ENCODE results near the gene PRTN3.

Gene PRTN3

DNA sequence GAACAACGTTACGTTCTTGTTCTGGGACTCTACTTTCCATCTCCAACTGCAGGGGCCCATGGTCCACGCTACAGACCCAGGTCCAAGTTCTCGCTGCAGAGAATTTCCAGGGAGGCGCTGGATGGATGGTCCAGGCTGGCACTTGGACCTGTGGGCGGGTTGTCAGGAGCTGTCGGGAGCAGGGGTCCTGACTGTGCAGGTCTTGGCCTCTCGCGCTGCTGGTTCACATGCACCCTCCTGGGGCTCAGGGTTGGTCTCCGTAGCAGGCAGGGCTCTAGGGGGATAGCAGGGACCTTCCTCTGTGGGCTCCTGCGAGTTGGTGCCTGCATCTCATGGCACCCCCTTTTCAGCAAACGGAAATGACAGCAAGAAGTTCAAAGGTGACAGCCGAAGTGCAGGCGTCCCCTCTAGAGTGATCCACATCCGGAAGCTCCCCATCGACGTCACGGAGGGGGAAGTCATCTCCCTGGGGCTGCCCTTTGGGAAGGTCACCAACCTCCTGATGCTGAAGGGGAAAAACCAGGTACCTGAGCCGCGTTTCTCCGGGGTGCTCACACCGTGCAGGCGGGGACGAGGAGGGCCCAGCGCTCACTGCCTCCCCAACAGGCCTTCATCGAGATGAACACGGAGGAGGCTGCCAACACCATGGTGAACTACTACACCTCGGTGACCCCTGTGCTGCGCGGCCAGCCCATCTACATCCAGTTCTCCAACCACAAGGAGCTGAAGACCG, 36.9 kb upstream of the PRTN3 start:
- DNase-seq: no peak

DNA sequence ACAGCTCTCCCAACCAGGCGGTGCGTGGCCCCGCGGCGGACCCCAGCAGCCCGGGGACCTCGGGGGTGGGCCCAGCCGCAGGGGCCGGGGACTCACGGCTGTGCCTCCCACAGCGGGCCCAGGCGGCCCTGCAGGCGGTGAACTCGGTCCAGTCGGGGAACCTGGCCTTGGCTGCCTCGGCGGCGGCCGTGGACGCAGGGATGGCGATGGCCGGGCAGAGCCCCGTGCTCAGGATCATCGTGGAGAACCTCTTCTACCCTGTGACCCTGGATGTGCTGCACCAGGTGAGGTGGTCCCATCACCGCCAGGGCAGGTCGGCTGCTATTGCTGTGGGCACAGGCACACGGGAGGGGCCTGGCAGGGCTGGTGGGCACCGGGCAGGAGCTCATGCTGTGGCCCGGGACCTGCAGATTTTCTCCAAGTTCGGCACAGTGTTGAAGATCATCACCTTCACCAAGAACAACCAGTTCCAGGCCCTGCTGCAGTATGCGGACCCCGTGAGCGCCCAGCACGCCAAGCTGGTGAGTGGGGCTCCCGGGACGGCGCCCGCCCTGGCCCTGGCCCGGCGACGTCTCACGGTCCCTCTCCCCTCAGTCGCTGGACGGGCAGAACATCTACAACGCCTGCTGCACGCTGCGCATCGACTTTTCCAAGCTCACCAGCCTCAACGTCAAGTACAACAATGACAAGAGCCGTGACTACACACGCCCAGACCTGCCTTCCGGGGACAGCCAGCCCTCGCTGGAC, 36.2 kb upstream of the PRTN3 start:
- no peak for DNase-seq

DNA sequence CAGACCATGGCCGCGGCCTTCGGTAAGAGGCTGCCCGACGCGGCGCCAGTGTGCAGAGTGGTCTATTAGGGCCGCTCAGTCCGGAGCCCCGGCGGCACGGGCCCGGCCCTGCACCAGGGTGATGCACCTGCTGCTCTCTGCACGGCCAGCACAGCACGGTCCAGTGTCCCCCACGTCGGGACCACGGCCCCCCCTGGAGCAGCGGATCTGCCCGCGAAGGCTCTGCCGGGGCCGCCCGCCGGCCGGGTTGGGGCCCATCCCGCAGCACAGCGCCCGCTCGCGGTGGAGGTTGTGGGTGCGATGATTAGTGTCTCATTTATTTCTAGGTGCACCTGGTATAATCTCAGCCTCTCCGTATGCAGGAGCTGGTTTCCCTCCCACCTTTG, 35.6 kb upstream of the PRTN3 start:
- DNase-seq: no peak

DNA sequence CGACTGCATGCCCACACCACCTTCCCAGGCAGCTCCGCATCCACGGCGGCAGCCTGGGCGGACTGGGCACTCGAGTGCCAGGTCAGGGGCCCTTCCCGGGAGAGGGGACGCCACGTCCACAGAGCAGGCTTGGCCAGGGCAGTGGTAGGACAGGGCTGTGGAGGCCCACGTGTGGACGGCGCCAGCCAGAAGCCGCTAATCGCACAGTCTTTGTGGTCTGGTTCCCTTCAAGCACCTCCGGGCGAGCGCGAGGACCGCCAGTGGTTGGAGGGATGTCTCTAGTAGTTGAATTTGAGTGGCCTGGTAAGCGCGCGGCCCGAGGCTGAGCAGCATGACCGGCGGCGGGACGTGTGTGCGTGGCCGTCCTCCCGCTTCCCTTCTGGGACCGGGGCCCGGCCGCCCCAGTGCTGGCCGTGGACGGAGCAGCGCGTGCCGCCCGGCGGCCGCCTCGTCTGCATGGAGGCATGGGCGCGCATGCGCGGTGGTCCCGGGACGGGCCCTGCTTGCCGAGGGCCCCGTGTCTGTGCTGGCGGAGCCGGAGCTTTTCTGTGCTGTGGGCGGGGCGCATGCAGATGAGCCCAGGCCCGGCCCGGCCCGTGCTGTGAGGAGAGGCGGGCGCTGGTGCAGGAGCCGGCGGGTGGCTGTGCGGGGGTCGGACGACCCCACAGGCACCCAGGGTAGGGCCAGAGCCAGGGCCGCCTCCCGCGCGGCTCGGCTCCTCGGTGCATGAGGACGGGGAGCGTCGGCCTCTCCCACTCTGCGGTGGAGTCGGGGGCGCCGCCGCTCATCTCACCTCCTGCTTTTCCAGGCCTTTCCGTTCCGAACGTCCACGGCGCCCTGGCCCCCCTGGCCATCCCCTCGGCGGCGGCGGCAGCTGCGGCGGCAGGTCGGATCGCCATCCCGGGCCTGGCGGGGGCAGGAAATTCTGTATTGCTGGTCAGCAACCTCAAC, 34.9 kb upstream of the PRTN3 start:
- no peak for DNase-seq

DNA sequence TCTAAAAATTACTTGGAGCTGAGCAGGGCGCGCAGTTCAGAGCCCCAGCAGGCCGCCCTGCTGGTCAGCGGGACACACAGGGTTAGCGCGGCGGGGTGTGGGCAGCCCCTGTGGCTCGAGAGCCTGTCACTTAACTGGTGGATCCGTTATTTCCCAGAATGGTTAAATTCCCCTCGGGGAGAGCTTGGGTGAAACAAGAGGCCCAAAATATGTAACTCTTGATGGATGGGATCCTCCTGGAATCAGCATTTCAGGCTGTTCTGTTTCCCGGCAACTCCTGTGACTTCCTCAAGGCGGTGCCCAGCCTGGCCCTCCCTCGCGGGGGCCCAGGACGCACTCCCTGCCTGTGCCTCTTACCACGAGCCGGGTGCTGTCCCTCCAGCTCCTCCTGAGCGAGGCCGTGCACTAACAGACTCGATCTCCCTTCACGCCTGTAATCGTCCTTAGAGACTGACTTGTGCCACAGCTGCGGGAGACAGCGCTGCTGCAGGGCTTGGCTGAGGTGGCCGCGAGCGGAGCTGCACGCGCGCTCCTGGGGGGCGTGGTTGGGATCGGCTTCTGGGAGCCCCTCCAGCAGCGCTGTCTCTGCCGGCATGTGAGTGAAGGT, 33.9 kb upstream of the PRTN3 start:
- no peak for DNase-seq

DNA sequence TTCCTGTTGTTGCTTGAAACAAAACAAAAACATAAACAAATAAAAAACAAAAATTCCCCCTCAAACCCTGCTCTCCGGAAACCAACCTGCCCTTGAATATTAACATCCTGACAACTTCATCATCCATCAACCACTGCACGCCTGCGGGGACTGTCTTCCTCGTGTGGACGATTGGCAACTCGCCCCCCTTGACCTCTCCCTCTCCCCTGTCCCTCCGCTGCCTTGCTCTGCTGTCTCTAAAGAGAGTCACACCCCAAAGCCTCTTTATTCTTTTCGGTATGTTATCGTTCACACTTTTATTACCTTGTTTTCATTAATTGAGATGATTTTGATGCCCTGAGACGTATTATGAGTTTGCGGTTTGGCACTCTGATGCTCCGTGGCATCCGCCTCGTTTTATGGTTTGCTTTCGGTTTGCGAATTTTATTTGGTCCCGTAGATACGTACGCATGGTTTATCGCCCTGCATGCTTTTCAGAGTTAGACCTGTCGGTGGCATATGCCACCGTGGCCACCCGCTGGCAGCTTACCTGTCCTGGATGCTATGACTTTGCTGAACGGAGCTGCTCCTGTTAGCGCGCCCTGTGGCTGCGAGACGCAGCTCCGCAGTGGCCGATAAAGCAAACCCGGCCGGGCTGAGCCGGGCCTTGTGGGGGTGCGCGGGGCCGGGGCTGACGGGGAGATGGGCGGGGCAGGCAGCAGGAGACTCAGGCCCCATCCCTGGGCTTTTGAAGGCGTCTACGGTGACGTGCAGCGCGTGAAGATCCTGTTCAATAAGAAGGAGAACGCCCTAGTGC, 33.0 kb upstream of the PRTN3 start:
- no peak for DNase-seq

DNA sequence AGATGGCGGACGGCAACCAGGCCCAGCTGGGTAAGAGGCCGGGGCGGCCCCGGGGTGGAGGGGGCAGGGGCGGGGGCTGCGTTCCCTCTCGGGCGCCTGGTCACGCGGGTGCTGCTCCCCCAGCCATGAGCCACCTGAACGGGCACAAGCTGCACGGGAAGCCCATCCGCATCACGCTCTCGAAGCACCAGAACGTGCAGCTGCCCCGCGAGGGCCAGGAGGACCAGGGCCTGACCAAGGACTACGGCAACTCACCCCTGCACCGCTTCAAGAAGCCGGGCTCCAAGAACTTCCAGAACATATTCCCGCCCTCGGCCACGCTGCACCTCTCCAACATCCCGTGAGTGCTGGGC, 32.4 kb upstream of the PRTN3 start:
- DNase-seq: no peak

DNA sequence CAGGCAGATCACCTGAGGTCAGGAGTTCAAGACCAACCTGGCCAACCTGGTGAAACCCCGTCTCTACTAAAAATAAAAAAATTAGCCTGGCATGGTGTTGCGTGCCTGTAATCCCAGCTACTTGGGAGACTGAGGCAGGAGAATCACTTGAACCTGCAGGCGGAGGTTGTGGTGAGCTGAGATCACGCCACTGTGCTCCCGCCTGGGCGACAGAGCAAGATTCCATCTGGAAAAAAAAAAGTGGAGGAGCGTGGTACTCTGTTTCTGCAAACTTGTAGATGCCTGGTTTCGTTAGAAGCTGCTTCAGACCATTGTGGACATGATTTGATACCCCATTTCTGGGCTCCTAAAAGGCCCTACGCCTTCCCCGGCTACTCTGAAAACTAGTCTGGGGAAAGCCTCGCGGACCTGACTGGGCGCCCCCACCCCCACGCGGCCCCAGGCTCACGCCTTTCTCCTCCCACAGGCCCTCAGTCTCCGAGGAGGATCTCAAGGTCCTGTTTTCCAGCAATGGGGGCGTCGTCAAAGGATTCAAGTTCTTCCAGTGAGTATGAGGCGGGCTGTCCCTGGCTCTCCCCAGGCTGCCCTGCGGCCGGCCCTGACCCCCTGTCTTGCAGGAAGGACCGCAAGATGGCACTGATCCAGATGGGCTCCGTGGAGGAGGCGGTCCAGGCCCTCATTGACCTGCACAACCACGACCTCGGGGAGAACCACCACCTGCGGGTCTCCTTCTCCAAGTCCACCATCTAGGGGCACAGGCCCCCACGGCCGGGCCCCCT, 30.5 kb upstream of the PRTN3 start:
- DNase-seq: no peak

DNA sequence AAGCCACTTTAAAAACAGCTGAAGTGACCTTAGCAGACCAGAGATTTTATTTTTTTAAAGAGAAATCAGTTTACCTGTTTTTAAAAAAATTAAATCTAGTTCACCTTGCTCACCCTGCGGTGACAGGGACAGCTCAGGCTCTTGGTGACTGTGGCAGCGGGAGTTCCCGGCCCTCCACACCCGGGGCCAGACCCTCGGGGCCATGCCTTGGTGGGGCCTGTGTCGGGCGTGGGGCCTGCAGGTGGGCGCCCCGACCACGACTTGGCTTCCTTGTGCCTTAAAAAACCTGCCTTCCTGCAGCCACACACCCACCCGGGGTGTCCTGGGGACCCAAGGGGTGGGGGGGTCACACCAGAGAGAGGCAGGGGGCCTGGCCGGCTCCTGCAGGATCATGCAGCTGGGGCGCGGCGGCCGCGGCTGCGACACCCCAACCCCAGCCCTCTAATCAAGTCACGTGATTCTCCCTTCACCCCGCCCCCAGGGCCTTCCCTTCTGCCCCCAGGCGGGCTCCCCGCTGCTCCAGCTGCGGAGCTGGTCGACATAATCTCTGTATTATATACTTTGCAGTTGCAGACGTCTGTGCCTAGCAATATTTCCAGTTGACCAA, 29.8 kb upstream of the PRTN3 start:
- DNase-seq: no peak

DNA sequence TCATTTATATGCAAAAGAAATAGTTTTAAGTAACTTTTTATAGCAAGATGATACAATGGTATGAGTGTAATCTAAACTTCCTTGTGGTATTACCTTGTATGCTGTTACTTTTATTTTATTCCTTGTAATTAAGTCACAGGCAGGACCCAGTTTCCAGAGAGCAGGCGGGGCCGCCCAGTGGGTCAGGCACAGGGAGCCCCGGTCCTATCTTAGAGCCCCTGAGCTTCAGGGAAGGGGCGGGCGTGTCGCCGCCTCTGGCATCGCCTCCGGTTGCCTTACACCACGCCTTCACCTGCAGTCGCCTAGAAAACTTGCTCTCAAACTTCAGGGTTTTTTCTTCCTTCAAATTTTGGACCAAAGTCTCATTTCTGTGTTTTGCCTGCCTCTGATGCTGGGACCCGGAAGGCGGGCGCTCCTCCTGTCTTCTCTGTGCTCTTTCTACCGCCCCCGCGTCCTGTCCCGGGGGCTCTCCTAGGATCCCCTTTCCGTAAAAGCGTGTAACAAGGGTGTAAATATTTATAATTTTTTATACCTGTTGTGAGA, 29.2 kb upstream of the PRTN3 start:
- no peak for DNase-seq

DNA sequence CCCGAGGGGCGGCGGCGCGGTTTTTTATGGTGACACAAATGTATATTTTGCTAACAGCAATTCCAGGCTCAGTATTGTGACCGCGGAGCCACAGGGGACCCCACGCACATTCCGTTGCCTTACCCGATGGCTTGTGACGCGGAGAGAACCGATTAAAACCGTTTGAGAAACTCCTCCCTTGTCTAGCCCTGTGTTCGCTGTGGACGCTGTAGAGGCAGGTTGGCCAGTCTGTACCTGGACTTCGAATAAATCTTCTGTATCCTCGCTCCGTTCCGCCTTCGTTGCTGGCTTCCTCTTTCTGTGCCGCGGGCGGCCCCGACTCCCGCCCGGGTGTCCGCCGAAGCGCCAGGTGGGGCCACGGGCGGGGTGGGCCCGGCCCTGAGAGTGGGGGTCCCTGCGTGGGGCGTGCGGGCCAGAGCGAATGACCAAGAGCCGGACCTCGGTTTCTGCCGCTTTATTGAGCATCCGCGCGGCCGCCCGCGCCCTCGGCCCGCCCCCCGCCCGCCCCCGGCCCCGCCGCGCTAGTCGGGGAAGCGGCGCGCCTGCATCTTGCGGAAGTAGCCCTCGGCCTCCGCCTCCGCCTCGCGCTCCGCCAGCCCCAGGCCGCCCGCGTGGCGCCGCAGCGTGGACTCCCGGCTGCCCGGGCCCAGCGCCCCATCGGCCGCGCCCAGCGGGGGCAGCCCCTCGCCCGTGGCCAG, 28.6 kb upstream of the PRTN3 start:
- DNase-seq: no peak

DNA sequence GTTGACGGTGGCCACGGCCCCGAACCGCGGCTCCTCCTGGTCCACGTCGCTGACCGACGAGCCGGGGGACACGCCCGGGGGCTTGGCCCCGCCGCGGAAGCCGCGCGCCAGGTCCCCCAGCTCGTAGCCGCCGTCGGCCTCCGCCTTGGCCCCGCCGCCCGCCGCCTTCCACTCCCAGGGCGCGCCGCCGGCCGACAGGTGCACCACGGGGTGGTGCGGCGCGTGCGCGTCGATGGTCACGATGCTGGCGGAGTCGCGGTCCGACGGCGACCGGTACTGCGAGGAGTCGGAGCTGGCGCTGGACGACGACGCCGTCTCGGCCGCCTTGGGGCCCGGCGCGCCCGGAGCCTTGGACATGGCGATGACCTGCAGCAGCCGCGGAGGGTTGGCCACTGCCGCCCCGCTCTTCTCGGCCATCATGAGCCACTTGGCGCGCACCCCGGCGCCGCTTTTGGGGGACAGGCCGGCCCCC, 28.0 kb upstream of the PRTN3 start:
- DNase-seq: no peak

DNA sequence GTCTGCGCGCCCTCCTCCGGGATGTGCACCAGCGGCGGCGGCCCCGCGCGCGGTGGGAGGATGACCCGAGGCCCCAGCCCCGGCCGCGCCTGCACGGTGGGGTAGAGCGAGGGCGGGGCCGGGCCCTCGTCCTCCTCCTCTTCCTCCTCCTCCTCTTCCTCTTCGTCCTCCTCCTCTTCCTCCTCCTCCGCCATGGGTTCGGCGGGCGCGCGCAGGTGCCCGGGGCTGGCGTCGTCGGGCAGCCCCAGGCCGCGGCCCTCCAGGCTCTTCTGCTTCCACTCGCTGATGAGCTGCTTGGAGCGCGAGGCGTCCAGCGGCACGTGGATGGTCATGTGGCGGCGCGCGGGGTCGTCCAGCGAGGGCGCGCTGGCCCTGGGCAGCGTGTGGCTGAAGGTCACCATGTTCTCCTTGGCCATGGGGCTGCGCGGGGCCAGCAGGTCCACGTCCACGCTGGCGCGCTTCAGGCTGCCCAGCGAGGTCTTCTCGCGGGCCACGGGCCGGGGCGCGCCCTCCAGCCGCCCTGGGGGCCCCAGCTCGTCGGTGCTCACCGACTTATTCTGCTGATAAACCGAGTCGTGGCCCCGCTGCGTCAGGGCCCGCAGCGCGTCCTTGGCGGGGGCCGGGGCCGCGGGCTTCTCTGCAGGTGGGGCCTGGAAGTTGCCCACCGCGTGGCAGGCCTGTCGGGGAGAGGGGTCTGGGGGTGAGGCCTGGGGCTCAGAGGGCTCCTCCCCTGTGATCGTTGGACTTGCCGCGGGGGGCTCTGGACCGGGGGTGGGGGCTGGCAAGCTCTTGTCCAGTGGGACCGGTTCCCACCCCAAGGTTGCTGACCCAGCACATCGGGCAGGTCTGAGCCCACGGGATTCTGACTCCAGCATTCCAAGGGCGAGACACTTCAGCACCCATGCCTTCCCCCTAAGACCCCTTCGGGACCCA, 27.3 kb upstream of the PRTN3 start:
- DNase-seq: no peak

DNA sequence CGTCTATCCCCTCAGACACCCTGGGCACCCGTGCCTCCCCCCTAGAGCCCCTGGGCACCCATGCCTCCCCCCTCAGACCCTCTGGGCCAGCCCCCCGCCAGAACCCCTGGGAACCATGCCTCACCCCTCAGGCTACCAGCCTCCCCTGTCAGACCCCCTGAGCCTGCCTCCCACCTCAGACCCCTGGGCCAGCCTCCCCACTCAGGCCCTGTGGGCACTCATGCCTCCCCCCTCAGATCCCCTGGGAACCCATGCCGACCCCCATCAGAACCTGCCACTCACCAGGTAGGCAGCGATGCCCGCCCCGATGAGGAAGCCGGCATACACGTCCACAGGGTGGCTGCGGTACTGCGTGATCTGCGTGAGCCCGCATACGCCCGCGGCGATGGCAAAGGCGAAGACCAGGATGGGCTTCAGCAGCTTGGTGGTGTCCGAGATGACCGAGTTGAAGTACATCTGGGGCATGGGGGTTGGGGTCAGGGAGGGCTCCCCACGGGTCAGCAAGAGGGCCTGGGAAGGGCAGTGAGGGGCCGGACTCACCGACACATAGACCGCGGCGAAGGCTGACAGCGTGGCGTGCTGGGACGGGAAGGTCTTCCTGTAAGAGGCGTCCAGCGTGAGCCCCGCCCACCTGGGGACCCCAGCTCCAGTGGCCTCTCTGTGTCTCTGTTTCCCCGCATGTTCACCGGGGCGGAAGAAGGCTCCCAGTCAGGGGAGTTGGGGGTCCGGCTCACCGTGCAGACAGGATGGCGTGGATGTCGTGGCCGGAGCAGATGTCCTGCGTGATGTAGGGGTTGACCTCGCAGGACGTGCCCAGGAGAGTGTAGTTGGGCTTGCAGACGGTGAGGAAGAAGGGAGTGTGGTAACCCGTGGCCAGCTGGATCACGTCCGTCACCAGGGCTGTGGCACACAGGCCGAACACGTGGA, 26.4 kb upstream of the PRTN3 start:
- no peak for DNase-seq

DNA sequence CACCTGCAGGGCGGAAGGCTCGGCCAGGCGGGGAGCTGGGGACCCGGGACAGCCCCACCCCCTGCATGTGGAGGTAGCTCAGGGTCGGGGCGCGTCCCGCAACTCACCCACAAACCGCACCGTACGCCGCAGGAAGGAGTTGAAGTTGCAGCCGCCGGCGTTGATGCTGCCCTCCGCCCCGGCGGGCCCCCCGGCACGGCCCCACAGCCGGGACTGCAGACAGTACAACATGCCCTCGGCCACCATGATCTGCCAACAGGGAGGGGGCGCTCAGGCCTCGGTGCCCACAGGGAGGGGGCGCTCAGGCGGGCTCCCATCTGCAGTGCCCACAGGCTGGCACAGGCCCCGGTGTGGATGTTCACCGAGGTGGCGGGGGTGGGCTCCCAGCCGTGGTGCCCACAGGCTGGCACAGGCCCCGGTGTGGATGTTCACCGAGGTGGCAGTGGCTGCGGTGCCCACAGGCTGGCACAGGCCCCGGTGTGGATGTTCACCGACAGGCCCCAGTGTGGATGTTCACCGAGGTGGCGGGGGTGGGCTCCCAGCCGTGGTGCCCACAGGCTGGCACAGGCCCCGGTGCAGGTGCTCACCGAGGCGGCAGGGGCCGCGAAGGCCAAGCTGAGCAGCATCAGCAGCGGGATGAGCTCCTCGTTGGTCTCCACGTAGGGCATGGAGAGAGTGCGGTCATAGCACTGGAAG, 25.6 kb upstream of the PRTN3 start:
- DNase-seq: no peak

DNA sequence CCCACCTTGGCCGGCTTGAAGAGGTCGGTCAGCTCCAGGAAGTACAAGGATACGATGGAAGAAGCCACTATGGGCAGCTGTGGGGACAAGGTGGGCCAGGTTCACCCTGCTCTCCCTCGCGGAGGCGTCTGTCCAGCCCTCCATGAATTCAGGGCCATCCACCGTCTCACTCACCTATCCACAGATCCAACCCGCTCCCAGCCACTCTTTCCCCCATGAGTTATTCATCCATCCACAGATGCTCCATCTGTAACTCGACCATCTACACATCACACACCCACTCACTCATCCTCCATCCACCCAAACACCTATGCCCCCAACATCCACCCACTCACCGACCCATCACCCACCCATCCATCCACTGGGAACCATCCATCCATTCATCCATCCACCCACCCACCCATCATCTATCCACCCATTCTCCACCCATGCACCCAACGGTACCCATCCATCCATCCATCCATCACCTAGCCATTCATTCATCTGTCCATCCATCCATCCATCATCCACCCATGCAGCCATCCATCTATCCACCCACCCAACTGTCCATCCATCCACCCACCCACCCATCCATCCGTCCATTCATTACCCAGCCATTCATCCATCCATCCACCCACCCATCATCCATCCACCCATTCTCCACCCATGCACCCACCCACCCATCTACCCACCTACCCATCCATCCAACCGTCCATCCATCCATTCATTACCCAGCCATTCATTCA, 24.9 kb upstream of the PRTN3 start:
- no peak for DNase-seq
